HepG2 (cell line): ENCODE results near the gene INSR.

Experiments
- ATF7 ChIP-seq, 2 experiments: fragments of 450-650 bp in 1 of 2; sonication (generic) in 1 of 2; formaldehyde crosslinking in 1 of 2; IDR thresholded peaks; 2 replicates each; pipeline versions ENCODE4 v1.4.0 to v1.6.1; 2016 to 2020; ENCODE audit warnings: antibody characterized with exemption in 1 of 2, mild to moderate bottlenecking in 1 of 2, missing genetic modification reagents in 1 of 2
- EP300 ChIP-seq, 3 experiments: sonication (generic) in 1 of 3; formaldehyde crosslinking in 1 of 3; IDR thresholded peaks; 2 replicates each; pipeline versions ENCODE4 v1.5.1 to v1.6.1; 2011 to 2020; ENCODE audit warnings: low read depth in 2 of 3, low read length in 2 of 3, borderline replicate concordance in 1 of 3, improper control_type of control experiment in 1 of 3, mild to moderate bottlenecking in 1 of 3, missing genetic modification reagents in 1 of 3, moderate library complexity in 1 of 3
- EZH2 ChIP-seq: conservative IDR thresholded peaks from 2 replicates; pipeline ENCODE4 v1.6.1; 2012; ENCODE audit warnings: mild to moderate bottlenecking, low read depth, low read length, moderate library complexity
- HOXA7 ChIP-seq: sonication (generic); formaldehyde crosslinking; IDR thresholded peaks from 2 replicates; pipeline ENCODE4 v1.8.1; 2022; ENCODE audit warnings: mild to moderate bottlenecking, missing genetic modification reagents, moderate library complexity
- MTA1 ChIP-seq: sonication (generic); formaldehyde crosslinking; IDR thresholded peaks from 2 replicates; pipeline ENCODE4 v1.4.0; 2020; ENCODE audit warnings: missing genetic modification reagents, mild to moderate bottlenecking, borderline replicate concordance
- POLR2A ChIP-seq, 2 experiments: IDR thresholded peaks; 2 replicates each; pipeline ENCODE4 v1.6.1; 2011; ENCODE audit warnings: low read depth in 2 of 2, low read length in 2 of 2, mild to moderate bottlenecking in 1 of 2, moderate library complexity in 1 of 2; ENCODE audit not compliant: insufficient read depth in 1 of 2
- RFX5 ChIP-seq: IDR thresholded peaks from 2 replicates; pipeline ENCODE4 v1.6.1; 2011; ENCODE audit warnings: low read depth, low read length, improper control_type of control experiment
- SMARCC2 ChIP-seq: fragments of 450-650 bp; IDR thresholded peaks from 2 replicates; pipeline ENCODE4 v1.6.1; 2017; ENCODE audit warnings: antibody characterized with exemption, mild to moderate bottlenecking
- TF ChIP-seq, protein P1 (sequence below): sonication (generic); formaldehyde crosslinking; IDR thresholded peaks from 2 replicates; pipeline ENCODE4 v1.5.0; 2020; ENCODE audit warnings: mild to moderate bottlenecking, missing genetic modification reagents, moderate library complexity
- TF ChIP-seq, protein P2 (sequence below): sonication (generic); formaldehyde crosslinking; IDR thresholded peaks from 2 replicates; pipeline ENCODE4 v1.5.0; 2020; ENCODE audit warnings: missing genetic modification reagents
- TF ChIP-seq, protein P3 (sequence below): sonication (generic); formaldehyde crosslinking; IDR thresholded peaks from one replicate; pipeline ENCODE4 v1.5.1; 2020; ENCODE audit warnings: mild to moderate bottlenecking, missing genetic modification reagents; ENCODE audit errors: not compliant biosample characterization
- TF ChIP-seq, protein P4 (sequence below), 2 experiments: sonication (generic) in 1 of 2; formaldehyde crosslinking in 1 of 2; IDR thresholded peaks; 2 replicates each; pipeline versions ENCODE4 v1.5.1 to v1.6.1; 2011 to 2020; ENCODE audit warnings: borderline replicate concordance in 1 of 2, low read depth in 1 of 2, low read length in 1 of 2, mild to moderate bottlenecking in 1 of 2, missing genetic modification reagents in 1 of 2, moderate library complexity in 1 of 2
- TF ChIP-seq, protein P5 (sequence below): sonication (generic); formaldehyde crosslinking; IDR thresholded peaks from 2 replicates; pipeline ENCODE4 v1.4.0; 2020; ENCODE audit warnings: missing genetic modification reagents

DNA sequence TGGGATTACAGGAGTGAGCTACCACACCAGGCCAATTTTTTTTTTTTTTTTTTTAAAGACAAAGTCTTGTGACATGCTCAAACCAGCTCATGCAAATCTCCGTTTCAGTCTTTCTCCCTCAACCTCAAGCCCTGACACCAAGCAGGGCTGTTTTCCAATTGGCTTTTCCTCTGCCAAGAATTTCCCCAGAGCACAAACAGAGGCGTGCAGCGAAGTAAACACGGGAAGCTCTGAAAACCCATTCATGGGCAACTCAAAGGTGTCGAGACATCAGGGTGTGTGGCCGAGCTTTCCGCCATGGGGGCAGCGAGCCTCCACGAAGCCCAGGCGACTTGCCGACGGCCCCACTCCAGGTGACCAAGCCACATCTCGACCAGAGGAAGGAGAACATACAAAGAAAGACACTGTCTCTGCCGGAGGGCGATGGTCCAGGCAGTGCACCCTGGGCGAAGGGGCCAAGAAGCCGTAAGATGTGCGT, 70.0 kb downstream of the INSR start:
- TF ChIP-seq, protein P1, sequence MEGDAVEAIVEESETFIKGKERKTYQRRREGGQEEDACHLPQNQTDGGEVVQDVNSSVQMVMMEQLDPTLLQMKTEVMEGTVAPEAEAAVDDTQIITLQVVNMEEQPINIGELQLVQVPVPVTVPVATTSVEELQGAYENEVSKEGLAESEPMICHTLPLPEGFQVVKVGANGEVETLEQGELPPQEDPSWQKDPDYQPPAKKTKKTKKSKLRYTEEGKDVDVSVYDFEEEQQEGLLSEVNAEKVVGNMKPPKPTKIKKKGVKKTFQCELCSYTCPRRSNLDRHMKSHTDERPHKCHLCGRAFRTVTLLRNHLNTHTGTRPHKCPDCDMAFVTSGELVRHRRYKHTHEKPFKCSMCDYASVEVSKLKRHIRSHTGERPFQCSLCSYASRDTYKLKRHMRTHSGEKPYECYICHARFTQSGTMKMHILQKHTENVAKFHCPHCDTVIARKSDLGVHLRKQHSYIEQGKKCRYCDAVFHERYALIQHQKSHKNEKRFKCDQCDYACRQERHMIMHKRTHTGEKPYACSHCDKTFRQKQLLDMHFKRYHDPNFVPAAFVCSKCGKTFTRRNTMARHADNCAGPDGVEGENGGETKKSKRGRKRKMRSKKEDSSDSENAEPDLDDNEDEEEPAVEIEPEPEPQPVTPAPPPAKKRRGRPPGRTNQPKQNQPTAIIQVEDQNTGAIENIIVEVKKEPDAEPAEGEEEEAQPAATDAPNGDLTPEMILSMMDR (CRISPR knock-in tag) = no peak
- TF ChIP-seq EZH2 = no peak
- no peak for TF ChIP-seq HOXA7 (CRISPR knock-in tag)
- no peak for TF ChIP-seq POLR2A (IDR thresholded peaks at IDR 0.05; ENCODE audit: insufficient read depth in 1 of 2, low read depth in 2 of 2, low read length in 2 of 2)
- no peak for TF ChIP-seq EP300 (IDR thresholded peaks at IDR 0.05; ENCODE audit: low read depth in 2 of 2, low read length in 2 of 2)
- TF ChIP-seq EP300 (CRISPR knock-in tag; IDR thresholded peaks at IDR 0.05; ENCODE audit: borderline replicate concordance) = no peak
- no peak for TF ChIP-seq RFX5
- TF ChIP-seq ATF7 (IDR thresholded peaks at IDR 0.05) = no peak
- TF ChIP-seq ATF7 (CRISPR knock-in tag; IDR thresholded peaks at IDR 0.05) = no peak
- TF ChIP-seq, protein P2, sequence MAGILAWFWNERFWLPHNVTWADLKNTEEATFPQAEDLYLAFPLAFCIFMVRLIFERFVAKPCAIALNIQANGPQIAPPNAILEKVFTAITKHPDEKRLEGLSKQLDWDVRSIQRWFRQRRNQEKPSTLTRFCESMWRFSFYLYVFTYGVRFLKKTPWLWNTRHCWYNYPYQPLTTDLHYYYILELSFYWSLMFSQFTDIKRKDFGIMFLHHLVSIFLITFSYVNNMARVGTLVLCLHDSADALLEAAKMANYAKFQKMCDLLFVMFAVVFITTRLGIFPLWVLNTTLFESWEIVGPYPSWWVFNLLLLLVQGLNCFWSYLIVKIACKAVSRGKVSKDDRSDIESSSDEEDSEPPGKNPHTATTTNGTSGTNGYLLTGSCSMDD = no peak
- TF ChIP-seq, protein P3, sequence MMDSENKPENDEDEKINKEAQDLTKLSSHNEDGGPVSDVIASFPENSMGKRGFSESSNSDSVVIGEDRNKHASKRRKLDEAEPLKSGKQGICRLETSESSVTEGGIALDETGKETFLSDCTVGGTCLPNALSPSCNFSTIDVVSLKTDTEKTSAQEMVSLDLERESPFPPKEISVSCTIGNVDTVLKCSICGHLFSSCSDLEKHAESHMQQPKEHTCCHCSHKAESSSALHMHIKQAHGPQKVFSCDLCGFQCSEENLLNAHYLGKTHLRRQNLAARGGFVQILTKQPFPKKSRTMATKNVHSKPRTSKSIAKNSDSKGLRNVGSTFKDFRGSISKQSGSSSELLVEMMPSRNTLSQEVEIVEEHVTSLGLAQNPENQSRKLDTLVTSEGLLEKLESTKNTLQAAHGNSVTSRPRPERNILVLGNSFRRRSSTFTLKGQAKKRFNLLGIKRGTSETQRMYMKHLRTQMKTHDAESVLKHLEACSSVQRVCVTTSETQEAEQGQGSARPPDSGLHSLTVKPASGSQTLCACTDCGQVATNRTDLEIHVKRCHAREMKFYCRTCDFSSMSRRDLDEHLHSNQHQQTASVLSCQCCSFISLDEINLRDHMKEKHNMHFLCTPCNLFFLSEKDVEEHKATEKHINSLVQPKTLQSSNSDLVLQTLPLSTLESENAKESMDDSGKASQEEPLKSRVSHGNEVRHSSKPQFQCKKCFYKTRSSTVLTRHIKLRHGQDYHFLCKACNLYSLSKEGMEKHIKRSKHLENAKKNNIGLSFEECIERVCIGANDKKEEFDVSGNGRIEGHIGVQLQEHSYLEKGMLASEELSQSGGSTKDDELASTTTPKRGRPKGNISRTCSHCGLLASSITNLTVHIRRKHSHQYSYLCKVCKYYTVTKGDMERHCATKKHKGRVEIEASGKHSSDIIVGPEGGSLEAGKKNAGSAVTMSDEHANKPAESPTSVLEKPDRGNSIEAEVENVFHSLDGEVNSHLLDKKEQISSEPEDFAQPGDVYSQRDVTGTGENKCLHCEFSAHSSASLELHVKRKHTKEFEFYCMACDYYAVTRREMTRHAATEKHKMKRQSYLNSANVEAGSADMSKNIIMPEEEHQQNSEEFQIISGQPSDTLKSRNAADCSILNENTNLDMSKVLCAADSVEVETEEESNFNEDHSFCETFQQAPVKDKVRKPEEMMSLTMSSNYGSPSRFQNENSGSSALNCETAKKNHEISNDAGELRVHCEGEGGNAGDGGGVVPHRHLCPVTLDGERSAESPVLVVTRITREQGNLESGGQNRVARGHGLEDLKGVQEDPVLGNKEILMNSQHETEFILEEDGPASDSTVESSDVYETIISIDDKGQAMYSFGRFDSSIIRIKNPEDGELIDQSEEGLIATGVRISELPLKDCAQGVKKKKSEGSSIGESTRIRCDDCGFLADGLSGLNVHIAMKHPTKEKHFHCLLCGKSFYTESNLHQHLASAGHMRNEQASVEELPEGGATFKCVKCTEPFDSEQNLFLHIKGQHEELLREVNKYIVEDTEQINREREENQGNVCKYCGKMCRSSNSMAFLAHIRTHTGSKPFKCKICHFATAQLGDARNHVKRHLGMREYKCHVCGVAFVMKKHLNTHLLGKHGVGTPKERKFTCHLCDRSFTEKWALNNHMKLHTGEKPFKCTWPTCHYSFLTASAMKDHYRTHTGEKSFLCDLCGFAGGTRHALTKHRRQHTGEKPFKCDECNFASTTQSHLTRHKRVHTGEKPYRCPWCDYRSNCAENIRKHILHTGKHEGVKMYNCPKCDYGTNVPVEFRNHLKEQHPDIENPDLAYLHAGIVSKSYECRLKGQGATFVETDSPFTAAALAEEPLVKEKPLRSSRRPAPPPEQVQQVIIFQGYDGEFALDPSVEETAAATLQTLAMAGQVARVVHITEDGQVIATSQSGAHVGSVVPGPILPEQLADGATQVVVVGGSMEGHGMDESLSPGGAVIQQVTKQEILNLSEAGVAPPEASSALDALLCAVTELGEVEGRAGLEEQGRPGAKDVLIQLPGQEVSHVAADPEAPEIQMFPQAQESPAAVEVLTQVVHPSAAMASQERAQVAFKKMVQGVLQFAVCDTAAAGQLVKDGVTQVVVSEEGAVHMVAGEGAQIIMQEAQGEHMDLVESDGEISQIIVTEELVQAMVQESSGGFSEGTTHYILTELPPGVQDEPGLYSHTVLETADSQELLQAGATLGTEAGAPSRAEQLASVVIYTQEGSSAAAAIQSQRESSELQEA (CRISPR knock-in tag) = no peak
- no peak for TF ChIP-seq MTA1 (CRISPR knock-in tag)
- no peak for TF ChIP-seq SMARCC2
- TF ChIP-seq, protein P4, sequence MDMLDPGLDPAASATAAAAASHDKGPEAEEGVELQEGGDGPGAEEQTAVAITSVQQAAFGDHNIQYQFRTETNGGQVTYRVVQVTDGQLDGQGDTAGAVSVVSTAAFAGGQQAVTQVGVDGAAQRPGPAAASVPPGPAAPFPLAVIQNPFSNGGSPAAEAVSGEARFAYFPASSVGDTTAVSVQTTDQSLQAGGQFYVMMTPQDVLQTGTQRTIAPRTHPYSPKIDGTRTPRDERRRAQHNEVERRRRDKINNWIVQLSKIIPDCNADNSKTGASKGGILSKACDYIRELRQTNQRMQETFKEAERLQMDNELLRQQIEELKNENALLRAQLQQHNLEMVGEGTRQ (IDR thresholded peaks at IDR 0.05; ENCODE audit: low read depth, low read length) = no peak
- TF ChIP-seq, protein P4 (CRISPR knock-in tag; IDR thresholded peaks at IDR 0.05; ENCODE audit: borderline replicate concordance) = no peak
- TF ChIP-seq, protein P5, sequence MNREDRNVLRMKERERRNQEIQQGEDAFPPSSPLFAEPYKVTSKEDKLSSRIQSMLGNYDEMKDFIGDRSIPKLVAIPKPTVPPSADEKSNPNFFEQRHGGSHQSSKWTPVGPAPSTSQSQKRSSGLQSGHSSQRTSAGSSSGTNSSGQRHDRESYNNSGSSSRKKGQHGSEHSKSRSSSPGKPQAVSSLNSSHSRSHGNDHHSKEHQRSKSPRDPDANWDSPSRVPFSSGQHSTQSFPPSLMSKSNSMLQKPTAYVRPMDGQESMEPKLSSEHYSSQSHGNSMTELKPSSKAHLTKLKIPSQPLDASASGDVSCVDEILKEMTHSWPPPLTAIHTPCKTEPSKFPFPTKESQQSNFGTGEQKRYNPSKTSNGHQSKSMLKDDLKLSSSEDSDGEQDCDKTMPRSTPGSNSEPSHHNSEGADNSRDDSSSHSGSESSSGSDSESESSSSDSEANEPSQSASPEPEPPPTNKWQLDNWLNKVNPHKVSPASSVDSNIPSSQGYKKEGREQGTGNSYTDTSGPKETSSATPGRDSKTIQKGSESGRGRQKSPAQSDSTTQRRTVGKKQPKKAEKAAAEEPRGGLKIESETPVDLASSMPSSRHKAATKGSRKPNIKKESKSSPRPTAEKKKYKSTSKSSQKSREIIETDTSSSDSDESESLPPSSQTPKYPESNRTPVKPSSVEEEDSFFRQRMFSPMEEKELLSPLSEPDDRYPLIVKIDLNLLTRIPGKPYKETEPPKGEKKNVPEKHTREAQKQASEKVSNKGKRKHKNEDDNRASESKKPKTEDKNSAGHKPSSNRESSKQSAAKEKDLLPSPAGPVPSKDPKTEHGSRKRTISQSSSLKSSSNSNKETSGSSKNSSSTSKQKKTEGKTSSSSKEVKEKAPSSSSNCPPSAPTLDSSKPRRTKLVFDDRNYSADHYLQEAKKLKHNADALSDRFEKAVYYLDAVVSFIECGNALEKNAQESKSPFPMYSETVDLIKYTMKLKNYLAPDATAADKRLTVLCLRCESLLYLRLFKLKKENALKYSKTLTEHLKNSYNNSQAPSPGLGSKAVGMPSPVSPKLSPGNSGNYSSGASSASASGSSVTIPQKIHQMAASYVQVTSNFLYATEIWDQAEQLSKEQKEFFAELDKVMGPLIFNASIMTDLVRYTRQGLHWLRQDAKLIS (CRISPR knock-in tag) = no peak
